IPS-20b (cell line): ENCODE results near the gene TMEM131.
"Not testable (repeated sequence)": the region's sequence is repeated elsewhere in the genome, so short reads cannot be mapped to it uniquely, and the experiment has no call there.

Experiments
- H3K27ac ChIP-seq: one replicate; pipeline ENCODE4 v1.5.1; 2013; ENCODE audit warnings: low read length
- H3K27me3 ChIP-seq: 2 replicates; pipeline ENCODE4 v1.6.1; 2013; ENCODE audit warnings: mild to moderate bottlenecking, low read length, inconsistent platforms; ENCODE audit not compliant: insufficient read depth
- H3K36me3 ChIP-seq: 2 replicates; pipeline ENCODE4 v1.6.1; 2013; ENCODE audit warnings: low read depth, mild to moderate bottlenecking, inconsistent platforms, low read length, moderate library complexity; ENCODE audit not compliant: insufficient read depth
- H3K4me1 ChIP-seq: 2 replicates; pipeline ENCODE4 v1.6.1; 2013; ENCODE audit warnings: mild to moderate bottlenecking, control low read depth, inconsistent platforms, low read length, moderate library complexity; ENCODE audit not compliant: insufficient read depth
- H3K4me3 ChIP-seq: 2 replicates; pipeline ENCODE4 v1.5.1; 2013; ENCODE audit warnings: mild to moderate bottlenecking, low read length, inconsistent platforms
- H3K9ac ChIP-seq: 2 replicates; pipeline ENCODE4 v1.6.1; 2013; ENCODE audit warnings: low read depth, mild to moderate bottlenecking, inconsistent platforms, low read length, moderate library complexity
- H3K9me3 ChIP-seq: 2 replicates; pipeline ENCODE4 v1.6.1; 2013; ENCODE audit warnings: mild to moderate bottlenecking, low read depth, low read length, inconsistent platforms; ENCODE audit not compliant: insufficient read depth

TMEM131 gene

DNA sequence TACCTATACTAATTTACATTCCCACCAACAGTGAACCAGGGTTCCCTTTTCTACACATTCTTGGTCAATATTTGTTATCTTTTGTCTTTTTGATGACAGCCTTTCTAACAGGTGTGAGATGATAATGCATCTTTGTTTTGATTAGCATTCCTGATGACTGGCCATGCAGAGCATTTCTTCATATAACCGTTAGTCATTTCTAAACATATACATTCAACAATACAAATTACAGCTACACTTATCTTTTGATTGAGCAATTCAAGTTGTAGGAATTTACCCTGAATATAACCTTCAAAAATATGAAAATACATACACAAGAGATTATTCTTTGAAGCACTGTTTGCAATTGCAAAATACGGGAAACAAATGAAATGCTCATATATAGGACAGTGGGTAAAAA is 94.9 kb downstream of the TMEM131 start:
- H3K27ac ChIP-seq: no peak overlapping the region
- H3K9ac ChIP-seq: no peak overlapping the region
- H3K36me3 ChIP-seq: no peaks in the 10 kb centered on the region
- no peak overlapping the region for H3K4me3 ChIP-seq
- H3K9me3 ChIP-seq: no peaks in the 10 kb centered on the region
- H3K27me3 ChIP-seq: no peaks in the 10 kb centered on the region
- H3K4me1 ChIP-seq: no peaks in the 10 kb centered on the region

DNA sequence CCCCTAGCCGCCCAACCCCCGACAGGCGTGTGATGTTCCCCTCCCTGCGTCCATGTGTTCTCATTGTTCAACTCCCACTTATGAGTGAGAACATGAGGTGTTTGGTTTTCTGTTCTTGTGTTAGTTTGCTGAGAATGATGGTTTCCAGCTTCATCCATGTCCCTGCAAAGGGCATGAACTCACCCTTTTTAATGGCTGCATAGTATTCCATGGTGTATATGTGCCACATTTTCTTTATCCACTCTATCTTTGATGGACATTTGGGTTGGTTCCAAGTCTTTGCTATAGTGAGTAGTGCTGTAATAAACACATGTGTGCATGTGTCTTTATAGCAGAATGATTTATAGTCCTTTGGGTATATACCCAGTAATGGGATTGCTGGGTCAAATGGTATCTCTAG is 102.7 kb downstream of the TMEM131 start:
- not testable (repeated sequence) for H3K9ac ChIP-seq, H3K27ac ChIP-seq, H3K36me3 ChIP-seq

DNA sequence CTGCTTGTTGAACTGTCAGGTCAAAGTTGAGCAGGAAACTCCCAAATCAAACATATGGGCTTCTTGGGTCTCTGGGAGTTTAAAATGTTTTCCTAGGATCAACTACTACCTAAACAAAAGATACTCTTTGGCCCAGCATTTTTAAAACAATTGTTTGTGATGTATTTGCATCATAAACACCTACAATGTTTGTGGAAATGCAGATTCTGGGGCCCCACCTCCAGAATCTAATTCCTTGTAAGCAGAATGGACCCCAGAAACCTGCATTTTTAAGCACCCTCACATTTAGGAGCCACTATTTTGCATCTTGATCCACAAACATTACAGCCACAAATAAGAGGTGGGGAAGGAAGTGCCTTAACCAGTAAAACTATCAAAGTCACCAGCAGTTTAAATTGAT is 104.1 kb downstream of the TMEM131 start:
- H3K9me3 ChIP-seq: 0 out of 2 replicates have a peak, but pooled peaks cover 1% of the 10 kb centered on the region
- no peaks in the 10 kb centered on the region for H3K27me3 ChIP-seq
- H3K36me3 ChIP-seq: peaks cover 9% of the 10 kb centered on the region; the same call in 1 of the 2 replicates
- no peak overlapping the region for H3K27ac ChIP-seq
- H3K4me3 ChIP-seq: no peak overlapping the region
- H3K9ac ChIP-seq: no peak overlapping the region
- peaks cover 8% of the 10 kb centered on the region; the same call in 1 of the 2 replicates for H3K4me1 ChIP-seq

More for the DNA sequence above, 102.7 kb downstream of the TMEM131 start:
- H3K27me3 ChIP-seq, H3K4me1 ChIP-seq, H3K4me3 ChIP-seq, H3K9me3 ChIP-seq: not testable (repeated sequence)

GRCh38 chr2:97889156-97889555 is 106.6 kb downstream of the TMEM131 start:
- Histone ChIP-seq H3K36me3 (peaks cover 20% of the 10 kb centered on the region; the same call in 1 of the 2 replicates), H3K4me1 (peaks cover 8% of the 10 kb centered on the region; the same call in 1 of the 2 replicates), H3K9me3 (peaks cover 8% of the 10 kb centered on the region; the same call in 1 of the 2 replicates), H3K9ac (no peak overlapping the region), H3K4me3 (no peak overlapping the region), H3K27me3 (no peaks in the 10 kb centered on the region), H3K27ac (no peak overlapping the region)

- Histone ChIP-seq H3K36me3 (peaks cover 20% of the 10 kb centered on the region; the same call in 1 of the 2 replicates), H3K27me3 (no peaks in the 10 kb centered on the region), H3K9ac (no peak overlapping the region), H3K4me1 (no peaks in the 10 kb centered on the region), H3K9me3 (peaks cover 8% of the 10 kb centered on the region; the same call in 1 of the 2 replicates), H3K27ac (no peak overlapping the region), H3K4me3 (no peak overlapping the region)
Measured at GRCh38 chr2:97885841-97886240, 109.9 kb downstream of the TMEM131 start.

DNA sequence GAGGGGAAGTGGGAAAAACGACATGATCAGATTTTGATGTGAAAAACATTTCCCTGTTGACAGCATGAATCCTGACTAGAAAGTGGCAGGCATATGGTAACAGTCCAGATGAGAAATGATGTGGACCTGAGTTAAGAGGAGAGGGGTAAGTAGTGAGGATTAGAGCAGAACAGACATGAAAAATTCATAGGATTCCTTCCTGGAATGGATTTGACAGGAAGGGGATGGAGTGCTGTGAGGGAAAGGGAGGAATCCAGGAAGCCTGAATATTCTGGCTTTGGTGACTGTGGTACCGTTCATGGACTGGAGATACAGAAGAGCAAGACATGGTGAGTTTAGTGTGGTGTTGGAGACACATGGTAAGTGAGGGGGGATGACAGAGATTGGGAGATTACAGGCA is 115.4 kb downstream of the TMEM131 start:
- Histone ChIP-seq H3K9me3 (no peaks in the 10 kb centered on the region), H3K27me3 (no peaks in the 10 kb centered on the region), H3K4me1 (peaks cover 5% of the 10 kb centered on the region; the same call in 1 of the 2 replicates), H3K9ac (no peak overlapping the region), H3K36me3 (no peaks in the 10 kb centered on the region), H3K27ac (no peak overlapping the region), H3K4me3 (no peak overlapping the region)

DNA sequence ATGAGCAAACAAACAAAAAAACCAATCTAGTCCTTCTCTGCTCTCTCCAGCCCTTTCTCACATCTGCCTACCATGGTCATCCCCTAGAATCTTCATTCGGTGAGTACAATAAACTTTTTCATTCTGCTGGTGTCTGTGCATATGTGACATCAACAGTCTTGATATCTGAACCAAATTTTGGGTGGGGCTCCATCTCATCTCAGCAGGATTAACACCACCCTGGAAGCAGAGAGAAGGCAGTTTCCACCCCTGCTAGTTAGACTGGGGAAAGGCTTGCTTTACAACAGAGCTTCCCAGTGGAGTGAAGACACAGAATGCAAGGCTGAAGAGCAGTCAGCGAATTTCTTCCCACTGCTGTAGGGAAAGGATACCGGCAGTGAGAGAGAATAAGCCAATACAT is 116.9 kb downstream of the TMEM131 start:
- no peaks in the 10 kb centered on the region for H3K9me3 ChIP-seq
- peaks cover 5% of the 10 kb centered on the region; the same call in 1 of the 2 replicates for H3K4me1 ChIP-seq

DNA sequence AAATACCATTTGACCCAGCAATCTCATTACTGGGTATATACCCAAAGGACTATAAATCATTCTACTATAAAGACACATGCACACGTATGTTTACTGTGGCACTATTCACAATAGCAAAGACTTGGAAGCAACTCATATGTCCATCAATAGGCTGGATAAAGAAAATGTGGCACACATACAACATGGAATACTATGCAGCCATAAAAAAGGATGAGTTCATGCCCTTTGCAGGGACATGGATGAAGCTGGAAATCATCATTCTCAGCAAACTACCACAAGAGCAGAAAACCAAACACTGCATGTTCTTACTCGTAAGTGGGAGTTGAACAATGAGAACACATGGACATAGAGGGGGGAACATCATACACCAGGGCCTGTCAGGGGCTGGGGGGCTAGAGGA is 117.4 kb downstream of the TMEM131 start:
- not testable (repeated sequence) for H3K9ac ChIP-seq, H3K27me3 ChIP-seq, H3K9me3 ChIP-seq, H3K27ac ChIP-seq, H3K36me3 ChIP-seq, H3K4me1 ChIP-seq, H3K4me3 ChIP-seq

More for the DNA sequence above, 116.9 kb downstream of the TMEM131 start:
- Histone ChIP-seq H3K9ac (no peak overlapping the region), H3K36me3 (no peaks in the 10 kb centered on the region), H3K27me3 (no peaks in the 10 kb centered on the region), H3K27ac (no peak overlapping the region), H3K4me3 (no peak overlapping the region)

- no peaks in the 10 kb centered on the region for H3K27me3 ChIP-seq
- H3K27ac ChIP-seq: no peak overlapping the region
- H3K36me3 ChIP-seq: no peaks in the 10 kb centered on the region; the same call in 1 of the 2 replicates
- no peak overlapping the region for H3K9ac ChIP-seq
- peaks cover 23% of the 10 kb centered on the region for H3K9me3 ChIP-seq
- peaks cover 10% of the 10 kb centered on the region; the same call in 1 of the 2 replicates for H3K4me1 ChIP-seq
- H3K4me3 ChIP-seq: no peak overlapping the region
Measured at GRCh38 chr2:97871096-97871780, 124.5 kb downstream of the TMEM131 start.

DNA sequence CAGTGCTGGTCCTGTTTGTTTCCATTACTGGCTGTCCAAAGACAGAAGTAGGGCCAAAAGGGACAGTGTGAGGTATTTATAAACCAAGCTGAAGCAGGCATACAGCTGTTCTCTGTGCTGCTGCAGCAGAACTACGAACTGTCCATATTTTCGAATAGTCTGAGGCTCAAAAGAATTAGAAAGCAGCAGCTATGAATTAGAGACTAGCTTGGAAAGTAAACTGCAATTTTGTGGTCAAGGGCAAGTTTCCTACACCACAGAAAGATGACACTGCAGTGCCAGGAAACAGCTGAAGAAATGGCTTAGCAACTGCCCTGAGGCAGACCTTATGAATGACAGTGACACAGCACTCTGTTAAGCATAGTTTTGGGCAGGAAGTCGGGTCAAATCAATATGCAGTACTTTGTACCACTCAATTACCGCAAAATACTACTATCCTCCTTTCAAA is 125.3 kb downstream of the TMEM131 start:
- H3K4me1 ChIP-seq: peaks cover 10% of the 10 kb centered on the region; the same call in 1 of the 2 replicates
- no peak overlapping the region for H3K27ac ChIP-seq
- H3K27me3 ChIP-seq: no peaks in the 10 kb centered on the region
- H3K4me3 ChIP-seq: no peak overlapping the region
- H3K9me3 ChIP-seq: peaks cover 23% of the 10 kb centered on the region
- no peaks in the 10 kb centered on the region; the same call in 1 of the 2 replicates for H3K36me3 ChIP-seq
- no peak overlapping the region for H3K9ac ChIP-seq

DNA sequence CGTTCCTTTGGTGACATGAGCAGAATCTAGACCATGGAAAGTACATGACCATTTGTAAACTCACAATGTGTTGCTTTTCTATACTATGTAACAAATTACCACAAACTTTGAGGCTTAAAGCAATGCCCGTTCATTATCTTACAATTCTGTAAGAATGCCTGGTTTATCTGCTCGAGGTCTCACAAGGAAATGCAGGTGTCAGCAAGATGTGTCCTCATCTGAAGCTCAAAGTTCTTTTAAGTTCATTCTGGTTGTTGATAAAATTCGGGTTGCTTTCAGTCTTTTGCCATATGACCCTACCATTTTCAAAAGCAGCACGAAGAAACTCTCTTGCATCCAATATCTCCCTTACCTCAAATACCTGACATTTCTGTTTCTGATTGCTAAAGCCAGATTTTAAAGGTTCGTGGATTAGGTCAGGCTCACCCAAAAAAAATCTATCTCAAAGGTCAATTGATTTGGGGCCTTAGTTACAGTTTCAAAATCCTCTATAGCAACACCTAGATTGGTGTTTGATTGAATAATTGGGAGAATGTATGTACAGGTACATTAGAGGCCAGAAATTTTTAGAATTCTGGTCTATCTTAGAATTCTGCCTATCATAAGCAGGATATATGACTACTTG is 125.9 kb downstream of the TMEM131 start:
- H3K27me3 ChIP-seq: no peaks in the 10 kb centered on the region
- peaks cover 10% of the 10 kb centered on the region; the same call in 1 of the 2 replicates for H3K4me1 ChIP-seq
- no peak overlapping the region for H3K27ac ChIP-seq
- no peaks in the 10 kb centered on the region; the same call in 1 of the 2 replicates for H3K36me3 ChIP-seq
- no peak overlapping the region for H3K9ac ChIP-seq
- H3K4me3 ChIP-seq: no peak overlapping the region
- H3K9me3 ChIP-seq: peaks cover 23% of the 10 kb centered on the region
